Lower leg skin (tissue), 4 donors: ENCODE results near the gene ACYP1. TPM values are rescaled to one million over a fixed set of nuclear protein-coding genes. Genes with fewer than 3 reads are reported as not detected.

Experiments
- DNase-seq, 2 donors: peaks; one replicate each; pipeline ENCODE4 v3.0.0-alpha.2; 2019; ENCODE audit warnings: low spot score in 2 of 2
- H3K4me3 ChIP-seq: fragments of 200-600 bp; sonication (generic); 2 replicates; pipeline ENCODE4 v1.5.1; 2017; ENCODE audit warnings: mild to moderate bottlenecking, low read depth; ENCODE audit not compliant: poor library complexity, severe bottlenecking
- CTCF ChIP-seq, 3 donors: fragments of 450-650 bp; IDR thresholded peaks; one replicate each; pipeline ENCODE4 v1.5.1; 2016; ENCODE audit warnings: antibody characterized with exemption in 3 of 3, mild to moderate bottlenecking in 3 of 3, moderate library complexity in 2 of 3
- POLR2A ChIP-seq, 2 donors: fragments of 450-650 bp; IDR thresholded peaks; one replicate each; pipeline ENCODE4 v1.6.1; 2016 to 2017; ENCODE audit warnings: antibody characterized with exemption in 2 of 2, mild to moderate bottlenecking in 1 of 2, moderate library complexity in 1 of 2
- WGBS, 2 donors: methylation state at CpG; one replicate each; pipeline ENCODE4 v1.1.5; 2018; 5-methylcytosine and 5-hydroxymethylcytosine counted together
- intact Hi-C: fragments of 100-400 bp; cut with DNase I; formaldehyde crosslinking; loops from one replicate; pipeline ENCODE4 v1.15.0; 2023; ENCODE audit warnings: low total_unique reads
- total RNA-seq, 4 donors: library from RNA; depleted of rRNA; stranded (reverse); fragments of >200 nt; gene quantifications; one replicate each; pipeline ENCODE4 v1.1.0, GENCODE V29; 2016

Gene ACYP1
- total RNA-seq, 4 donors from 2014 or later: 12.7 to 23.8 (median 20.3) TPM

GRCh38 chr14:75022655-75023054, 41.2 kb downstream of the ACYP1 start:
- TF ChIP-seq CTCF (IDR thresholded peaks at IDR 0.05) (no peak), POLR2A (IDR thresholded peaks at IDR 0.05) (no peak)
- no peak overlapping the region for H3K4me3 ChIP-seq
- DNase-seq: no peak
- intact Hi-C loops: no loop called here
- 70 to 80% methylated on average over 8 of the region's 8 CpGs for WGBS, 2 donors

GRCh38 chr14:75018694-75019093, 45.1 kb downstream of the ACYP1 start:
- no peak overlapping the region for H3K4me3 ChIP-seq
- DNase-seq: no peak
- TF ChIP-seq POLR2A (IDR thresholded peaks at IDR 0.05): no peak
- no peak for TF ChIP-seq CTCF (IDR thresholded peaks at IDR 0.05)
- 50 to 54% methylated on average over 3 of the region's 3 CpGs for WGBS, 2 donors
- intact Hi-C loops: no loop called here

- no peak for TF ChIP-seq POLR2A (IDR thresholded peaks at IDR 0.05)
- TF ChIP-seq CTCF (IDR thresholded peaks at IDR 0.05): no peak
- no peak for DNase-seq
- intact Hi-C loops: no loop called here
- 94 to 95% methylated on average over 3 of the region's 3 CpGs for WGBS, 2 donors
- H3K4me3 ChIP-seq: no peak overlapping the region
Measured at GRCh38 chr14:75016815-75017214, 47.0 kb downstream of the ACYP1 start.

- WGBS, 2 donors: 78 to 83% methylated on average over 5 of the region's 5 CpGs
- DNase-seq: no peak
- no peak overlapping the region for H3K4me3 ChIP-seq
- TF ChIP-seq POLR2A (IDR thresholded peaks at IDR 0.05) (no peak), CTCF (IDR thresholded peaks at IDR 0.05) (no peak)
- intact Hi-C loops: no loop called here
Measured at GRCh38 chr14:75015496-75015895, 48.3 kb downstream of the ACYP1 start.

GRCh38 chr14:75013290-75013689, 50.5 kb downstream of the ACYP1 start:
- TF ChIP-seq POLR2A (IDR thresholded peaks at IDR 0.05): no peak
- TF ChIP-seq CTCF (IDR thresholded peaks at IDR 0.05): no peak
- WGBS, 2 donors: 86% methylated on average over 6 of the region's 6 CpGs
- intact Hi-C loops: no loop called here
- no peak for DNase-seq
- H3K4me3 ChIP-seq: no peak overlapping the region

DNA sequence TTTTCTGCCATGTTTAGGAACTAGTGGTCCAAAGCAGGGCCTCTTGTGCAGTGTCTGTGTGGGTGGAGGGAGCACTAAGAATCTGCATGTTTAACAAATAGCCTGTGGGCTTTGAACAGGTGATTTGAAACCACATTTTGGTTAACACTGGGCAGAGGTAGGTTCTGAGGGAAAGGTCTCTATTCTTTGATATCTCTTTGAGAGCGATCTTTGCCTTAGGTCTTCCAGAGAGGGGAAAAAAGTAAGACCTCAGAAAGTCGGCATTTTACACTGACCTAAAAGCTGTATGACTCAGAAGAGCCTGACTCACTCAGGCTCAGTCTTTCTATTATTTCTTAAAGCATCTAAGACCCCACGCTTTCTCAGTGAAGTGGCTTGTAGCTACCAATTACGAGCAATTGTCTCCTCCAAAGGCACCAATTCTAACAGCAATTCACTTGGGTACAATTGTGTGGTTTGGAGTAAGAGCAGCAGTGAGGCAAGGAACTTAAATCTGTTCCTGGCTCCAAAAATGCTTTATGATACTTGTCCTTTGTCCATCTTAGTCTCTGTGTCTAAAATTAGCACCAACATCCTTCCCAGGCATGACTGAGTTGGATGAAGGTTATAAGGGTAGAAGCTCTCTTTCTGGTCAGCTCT, 52.3 kb downstream of the ACYP1 start:
- no peak overlapping the region for H3K4me3 ChIP-seq
- intact Hi-C loops: no loop called here
- 58 to 61% methylated on average over 4 of the region's 4 CpGs for WGBS, 2 donors
- no peak for TF ChIP-seq CTCF (IDR thresholded peaks at IDR 0.05)
- TF ChIP-seq POLR2A (IDR thresholded peaks at IDR 0.05): no peak
- DNase-seq: no peak
